B cell (primary cell): ENCODE data around the gene PCNX4.

Experiments used
- EZH2 ChIP-seq: IDR thresholded peaks from 2 replicates; pipeline ENCODE4 v1.6.1; 2012; ENCODE audit warnings: borderline replicate concordance, low read depth, mild to moderate bottlenecking, moderate library complexity, low read length; ENCODE audit not compliant: insufficient read depth, poor library complexity, severe bottlenecking
- TF ChIP-seq, protein P1 (sequence below): fragments of 200-600 bp; IDR thresholded peaks from one replicate; pipeline ENCODE4 v1.8.0; 2022; ENCODE audit warnings: antibody characterized with exemption, mild to moderate bottlenecking

DNA sequence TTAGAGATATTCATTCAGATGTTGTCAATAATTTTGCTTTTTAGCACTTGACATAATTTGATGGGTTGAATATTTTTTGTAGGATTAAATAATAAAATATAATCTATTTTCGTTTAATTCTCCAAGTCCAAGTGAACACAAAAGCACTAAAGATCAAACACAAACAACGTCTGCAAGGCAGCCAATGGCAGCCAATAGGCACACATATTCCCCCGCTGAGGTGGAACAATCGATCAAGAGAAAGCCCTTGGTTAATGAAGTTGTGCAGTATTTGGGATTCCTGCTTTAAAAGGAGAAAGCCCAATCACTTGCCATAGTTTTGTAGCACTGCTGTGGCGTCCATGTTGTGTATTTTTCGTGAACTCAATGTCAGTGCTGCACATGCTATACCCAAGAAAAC, 72.0 kb downstream of the PCNX4 start:
- no peak for TF ChIP-seq EZH2
- TF ChIP-seq, protein P1, sequence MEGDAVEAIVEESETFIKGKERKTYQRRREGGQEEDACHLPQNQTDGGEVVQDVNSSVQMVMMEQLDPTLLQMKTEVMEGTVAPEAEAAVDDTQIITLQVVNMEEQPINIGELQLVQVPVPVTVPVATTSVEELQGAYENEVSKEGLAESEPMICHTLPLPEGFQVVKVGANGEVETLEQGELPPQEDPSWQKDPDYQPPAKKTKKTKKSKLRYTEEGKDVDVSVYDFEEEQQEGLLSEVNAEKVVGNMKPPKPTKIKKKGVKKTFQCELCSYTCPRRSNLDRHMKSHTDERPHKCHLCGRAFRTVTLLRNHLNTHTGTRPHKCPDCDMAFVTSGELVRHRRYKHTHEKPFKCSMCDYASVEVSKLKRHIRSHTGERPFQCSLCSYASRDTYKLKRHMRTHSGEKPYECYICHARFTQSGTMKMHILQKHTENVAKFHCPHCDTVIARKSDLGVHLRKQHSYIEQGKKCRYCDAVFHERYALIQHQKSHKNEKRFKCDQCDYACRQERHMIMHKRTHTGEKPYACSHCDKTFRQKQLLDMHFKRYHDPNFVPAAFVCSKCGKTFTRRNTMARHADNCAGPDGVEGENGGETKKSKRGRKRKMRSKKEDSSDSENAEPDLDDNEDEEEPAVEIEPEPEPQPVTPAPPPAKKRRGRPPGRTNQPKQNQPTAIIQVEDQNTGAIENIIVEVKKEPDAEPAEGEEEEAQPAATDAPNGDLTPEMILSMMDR: no peak
